ENCODE results near the gene LRWD1. TPM values are rescaled to one million over a fixed set of nuclear protein-coding genes. Genes with fewer than 3 reads are reported as not detected.
"Not testable (repeated sequence)": the region's sequence is repeated elsewhere in the genome, so short reads cannot be mapped to it uniquely, and the experiment has no call there.

LRWD1 gene
- total RNA-seq, 2 donors from 2014 or later = 12.6 to 15.2 TPM

GRCh38 chr7:102481962-102482361, 17.2 kb downstream of the LRWD1 start:
- ATAC-seq; intact Hi-C loops (cut with DNase I, micrococcal nuclease); DNase-seq: not testable (repeated sequence)

DNA sequence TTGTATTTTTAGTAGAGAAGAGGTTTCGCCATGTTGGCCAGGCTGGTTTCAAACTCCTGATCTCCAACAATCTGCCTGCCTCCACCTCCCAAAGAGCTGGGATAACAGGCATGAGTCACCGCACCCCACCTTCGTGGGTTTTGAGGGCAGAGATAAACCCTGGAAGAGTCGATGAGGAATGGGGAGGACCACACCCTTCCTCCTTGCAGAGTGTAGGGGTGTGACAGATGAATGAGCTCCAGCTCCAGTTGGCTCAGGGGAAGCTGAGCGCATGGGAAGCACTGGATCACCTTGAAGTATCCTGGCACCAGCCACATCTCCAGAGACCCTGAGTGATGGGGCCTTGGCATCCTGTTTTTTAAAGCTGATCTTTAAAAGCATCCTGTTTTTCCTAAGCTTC, 19.5 kb downstream of the LRWD1 start:
- intact Hi-C loops (cut with DNase I, micrococcal nuclease); ATAC-seq: not testable (repeated sequence)

DNA sequence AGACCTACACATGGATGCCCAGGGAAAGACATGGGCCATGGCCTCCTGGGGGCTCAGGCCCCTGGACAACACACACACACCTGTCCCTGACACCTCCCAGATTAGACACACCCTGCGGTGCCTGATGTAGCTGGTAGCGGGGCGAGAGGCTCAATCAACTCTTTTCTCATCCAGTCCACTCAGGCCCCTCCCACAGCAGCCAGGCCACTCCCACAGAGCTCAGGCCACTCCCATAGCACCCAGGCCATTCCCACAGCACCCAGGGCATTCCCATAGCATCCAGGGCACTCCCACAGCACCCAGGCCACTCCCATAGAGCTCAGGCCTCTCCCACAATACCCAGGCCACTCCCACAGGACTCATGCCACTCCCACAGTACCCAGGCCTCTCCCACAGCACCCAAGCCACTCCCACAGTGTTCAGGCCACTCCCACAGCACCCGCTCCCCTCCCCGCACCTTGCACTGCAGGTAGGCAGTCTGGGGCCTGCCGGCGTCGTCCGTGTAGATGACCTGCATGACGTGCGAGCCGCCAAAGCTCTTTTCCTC, 25.8 kb downstream of the LRWD1 start:
- ATAC-seq = peak; percentile 79
- intact Hi-C loops (cut with DNase I, micrococcal nuclease) = not testable (repeated sequence)
- DNase-seq = peak; percentile 81 to 93

More for the DNA sequence above, 19.5 kb downstream of the LRWD1 start:
- not testable (repeated sequence) for DNase-seq

DNA sequence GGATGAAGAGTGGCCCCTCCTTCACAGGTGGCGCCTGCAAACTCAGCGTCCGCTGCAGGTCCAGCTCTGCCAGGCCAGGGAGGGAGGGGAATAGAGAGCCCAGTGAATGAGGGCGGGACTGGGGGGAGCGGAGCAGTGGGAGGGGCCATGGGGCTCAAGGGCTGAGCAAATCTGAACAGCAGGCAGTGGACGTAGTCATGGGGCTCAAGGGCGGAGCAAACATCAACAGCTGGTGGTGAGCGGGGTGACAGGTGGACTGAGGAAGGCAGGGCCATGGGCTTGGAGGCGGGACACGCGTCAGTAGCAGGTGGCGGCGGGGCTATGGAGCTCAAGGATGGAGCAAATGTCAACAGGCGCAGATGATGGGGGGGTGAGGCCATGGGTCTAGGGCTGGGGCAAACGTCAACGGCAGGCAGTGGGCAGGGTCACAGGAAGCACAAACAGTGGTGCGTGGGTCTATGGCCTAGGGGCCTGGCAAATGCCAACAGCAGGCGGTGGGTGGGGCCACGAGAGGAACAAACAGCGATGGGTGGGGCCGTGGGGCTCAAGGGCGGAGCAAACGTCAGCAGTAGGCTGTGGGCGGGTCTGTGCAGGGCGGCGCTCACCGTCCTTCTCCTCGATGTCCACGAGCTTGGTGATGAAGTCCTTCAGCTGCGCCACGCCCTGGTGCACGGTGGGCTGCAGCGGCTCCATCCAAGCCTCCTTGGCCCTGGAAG, 28.6 kb downstream of the LRWD1 start:
- DNase-seq; intact Hi-C loops (cut with DNase I, micrococcal nuclease): not testable (repeated sequence)
- peak; percentile 66 for ATAC-seq

DNA sequence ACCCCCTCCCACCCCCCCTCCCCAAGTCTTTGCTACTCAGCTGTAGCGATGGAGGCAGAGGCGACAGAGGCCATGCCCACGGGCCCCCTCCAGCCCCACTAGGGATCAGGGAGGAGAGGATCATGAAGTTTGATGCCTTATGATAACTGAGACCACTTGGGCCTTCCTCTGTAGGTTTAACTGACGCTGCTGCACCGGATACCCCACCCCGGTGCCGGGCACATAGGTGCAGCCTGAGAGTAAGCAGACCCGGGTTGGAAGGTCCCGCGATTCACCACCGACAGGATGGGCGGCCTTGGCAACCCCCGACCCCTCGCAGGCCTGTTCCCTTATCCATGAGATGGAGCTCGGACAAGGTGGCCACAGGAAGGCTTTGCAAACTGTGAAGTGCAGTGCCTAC, 29.2 kb downstream of the LRWD1 start:
- ATAC-seq = not testable (repeated sequence)
- peak in 1 of 2 donors; percentile 32 for DNase-seq

GRCh38 chr7:102494473-102495149, 29.8 kb downstream of the LRWD1 start:
- DNase-seq; intact Hi-C loops (cut with DNase I, micrococcal nuclease): not testable (repeated sequence)
- ATAC-seq = peak; percentile 35

More for the DNA sequence above, 29.2 kb downstream of the LRWD1 start:
- intact Hi-C loops (cut with DNase I, micrococcal nuclease) = not testable (repeated sequence)

DNA sequence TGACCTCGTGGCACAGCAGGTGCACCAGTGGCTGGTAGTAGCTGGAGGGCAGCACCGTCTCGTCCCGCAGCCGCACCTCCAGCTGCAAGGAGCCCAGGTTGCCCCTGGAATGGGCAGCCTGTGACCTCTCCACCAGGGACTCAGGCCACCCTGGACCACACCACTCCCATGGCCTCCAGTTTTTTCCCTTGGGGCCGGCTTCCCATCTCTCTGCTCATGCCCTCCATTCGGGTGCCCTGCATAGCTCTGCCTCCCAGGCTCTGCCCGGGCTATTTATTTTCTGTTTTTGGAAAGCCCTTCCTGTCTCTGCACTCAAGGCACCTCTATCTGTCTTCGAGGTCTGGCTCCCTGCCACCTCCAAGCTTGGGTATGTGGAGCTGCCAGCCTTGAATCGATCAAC, 32.1 kb downstream of the LRWD1 start:
- intact Hi-C loops (cut with DNase I, micrococcal nuclease); DNase-seq; ATAC-seq: not testable (repeated sequence)

- intact Hi-C loops (cut with DNase I, micrococcal nuclease); DNase-seq; ATAC-seq: not testable (repeated sequence)
These were observed 32.5 kb downstream of the LRWD1 start for GRCh38 chr7:102497308-102497707.

DNA sequence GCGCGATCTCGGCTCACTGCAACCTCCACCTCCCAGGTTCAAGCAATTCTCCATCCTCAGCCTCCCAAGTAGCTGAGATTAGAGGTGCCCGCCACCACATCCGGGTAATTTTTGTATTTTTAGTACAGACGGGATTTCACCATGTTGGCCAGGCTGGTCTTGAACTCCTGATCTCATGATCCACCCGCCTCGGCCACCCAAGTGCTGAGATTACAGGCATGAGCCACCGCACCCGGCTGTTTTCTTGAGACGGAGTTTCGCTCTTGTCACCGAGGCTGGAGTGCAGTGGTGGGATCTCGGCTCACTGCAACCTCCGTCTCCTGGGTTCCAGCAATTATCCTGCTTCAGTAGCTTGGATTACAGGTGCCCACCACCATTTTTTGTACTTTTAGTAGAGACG, 33.5 kb downstream of the LRWD1 start:
- intact Hi-C loops (cut with DNase I, micrococcal nuclease); ATAC-seq; DNase-seq: not testable (repeated sequence)

GRCh38 chr7:102503141-102503540, 38.4 kb downstream of the LRWD1 start:
- ATAC-seq; intact Hi-C loops (cut with DNase I, micrococcal nuclease); DNase-seq: not testable (repeated sequence)

DNA sequence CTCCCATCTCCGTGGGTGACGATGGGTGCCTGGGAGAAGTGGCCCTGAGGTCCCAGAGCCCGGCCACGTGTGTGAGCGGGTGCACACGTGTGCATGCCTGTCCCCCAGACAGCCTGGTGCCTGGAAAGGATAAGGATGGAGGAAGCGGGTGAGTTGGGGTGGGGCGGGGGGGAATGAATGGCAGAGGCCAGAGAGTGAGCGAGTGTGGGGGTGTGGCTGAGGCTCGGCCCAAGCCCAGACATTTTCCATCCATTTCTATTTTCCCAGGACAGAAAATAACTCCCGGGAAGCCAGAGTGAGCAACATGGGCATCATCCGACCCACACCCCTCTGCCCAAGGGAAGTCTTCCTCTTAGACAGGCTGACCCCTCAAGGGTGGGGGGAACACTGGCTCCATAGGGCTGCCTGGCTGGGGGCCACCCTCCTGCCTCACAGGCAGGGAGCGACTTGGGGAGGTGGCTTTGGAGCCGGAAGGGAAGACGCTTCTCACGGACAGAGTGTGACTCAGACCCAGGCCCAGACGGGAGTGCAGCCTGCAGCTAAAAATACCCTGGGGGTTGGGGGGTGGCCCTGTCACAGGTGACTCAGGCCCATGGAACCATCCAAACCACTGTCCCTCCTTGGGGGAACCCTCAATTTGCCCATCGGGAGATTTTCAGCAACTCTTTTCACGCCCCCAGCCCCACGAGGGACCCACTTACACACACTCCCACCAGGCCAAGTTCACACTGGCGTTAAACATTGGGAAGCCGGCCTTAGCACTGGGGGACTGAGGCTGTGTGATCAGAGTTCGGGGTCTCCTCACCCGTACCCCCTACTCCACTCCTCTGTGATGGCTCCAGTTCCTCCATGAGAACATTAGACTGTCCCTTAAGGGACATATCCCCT, 40.8 kb downstream of the LRWD1 start:
- ATAC-seq = peak; percentile 18
- intact Hi-C loops (cut with DNase I, micrococcal nuclease); DNase-seq: not testable (repeated sequence)

- intact Hi-C loops (cut with DNase I, micrococcal nuclease); DNase-seq; ATAC-seq: not testable (repeated sequence)
These were observed 42.8 kb downstream of the LRWD1 start for GRCh38 chr7:102507410-102508088.

DNA sequence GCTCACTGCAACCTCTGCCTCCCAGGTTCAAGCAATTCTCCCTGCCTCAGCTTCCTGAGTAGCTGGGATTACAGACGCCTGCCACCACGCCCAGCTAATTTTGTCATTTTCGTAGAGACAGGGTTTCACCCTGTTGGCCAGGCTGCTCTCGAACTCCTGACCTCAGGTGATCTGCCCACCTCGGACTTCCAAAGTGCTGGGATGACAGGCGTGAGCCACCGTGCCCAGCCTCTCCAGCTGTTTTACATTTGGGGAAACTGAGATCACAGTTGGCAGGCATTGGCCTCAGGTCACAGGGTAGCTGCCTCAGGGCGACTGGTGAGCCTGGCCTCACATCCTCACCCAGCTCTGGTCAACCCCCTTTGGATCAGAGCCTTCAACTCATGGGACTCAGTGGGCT, 45.8 kb downstream of the LRWD1 start:
- intact Hi-C loops (cut with DNase I, micrococcal nuclease); DNase-seq: not testable (repeated sequence)

GRCh38 chr7:102511860-102512522, 47.2 kb downstream of the LRWD1 start:
- intact Hi-C loops (cut with DNase I, micrococcal nuclease); DNase-seq: not testable (repeated sequence)
- peak; percentile 56 for ATAC-seq

More for the DNA sequence above, 45.8 kb downstream of the LRWD1 start:
- not testable (repeated sequence) for ATAC-seq

GRCh38 chr7:102512642-102513221, 47.9 kb downstream of the LRWD1 start:
- peak; percentile 12 to 26 for DNase-seq
- intact Hi-C loops (cut with DNase I, micrococcal nuclease); ATAC-seq: not testable (repeated sequence)

- DNase-seq; ATAC-seq; intact Hi-C loops (cut with DNase I, micrococcal nuclease): not testable (repeated sequence)
These were observed 50.3 kb downstream of the LRWD1 start for GRCh38 chr7:102514881-102515721.
